Subcutaneous abdominal adipose tissue (tissue), 5 donors: ENCODE measurements around the gene GHRHR.

Experiments
- H3K27ac ChIP-seq: one replicate; pipeline ENCODE4 v1.7.0; 2013; ENCODE audit warnings: low read depth, mild to moderate bottlenecking, inconsistent platforms, low read length, moderate library complexity
- H3K27me3 ChIP-seq, 5 donors: one replicate each; pipeline ENCODE4 v1.7.0; 2013; ENCODE audit warnings: low read length in 5 of 5, inconsistent platforms in 1 of 5; ENCODE audit not compliant: control insufficient read depth in 5 of 5, insufficient read depth in 4 of 5
- H3K36me3 ChIP-seq, 5 donors: one replicate each; pipeline ENCODE4 v1.7.0; 2013; ENCODE audit warnings: low read length in 5 of 5; ENCODE audit not compliant: control insufficient read depth in 5 of 5, insufficient read depth in 5 of 5
- H3K4me1 ChIP-seq, 5 donors: one replicate each; pipeline ENCODE4 v1.7.0; 2013; ENCODE audit warnings: low read length in 5 of 5, mild to moderate bottlenecking in 3 of 5, moderate library complexity in 1 of 5; ENCODE audit not compliant: control insufficient read depth in 5 of 5, insufficient read depth in 5 of 5
- H3K4me3 ChIP-seq, 5 donors: one replicate each; pipeline ENCODE4 v1.7.0; 2013; ENCODE audit warnings: low read length in 5 of 5, low read depth in 1 of 5
- H3K9ac ChIP-seq, 5 donors: one replicate each; pipeline ENCODE4 v1.7.0; 2013; ENCODE audit warnings: low read length in 5 of 5, mild to moderate bottlenecking in 4 of 5, moderate library complexity in 3 of 5
- H3K9me3 ChIP-seq, 5 donors: one replicate each; pipeline ENCODE4 v1.7.0; 2013; ENCODE audit warnings: low read length in 5 of 5; ENCODE audit not compliant: control insufficient read depth in 5 of 5
- donor health status: healthy.
- donor health status: healthy.
- donor health status: healthy.
- donor health status: healthy.
- donor health status: healthy.

The GHRHR gene

DNA sequence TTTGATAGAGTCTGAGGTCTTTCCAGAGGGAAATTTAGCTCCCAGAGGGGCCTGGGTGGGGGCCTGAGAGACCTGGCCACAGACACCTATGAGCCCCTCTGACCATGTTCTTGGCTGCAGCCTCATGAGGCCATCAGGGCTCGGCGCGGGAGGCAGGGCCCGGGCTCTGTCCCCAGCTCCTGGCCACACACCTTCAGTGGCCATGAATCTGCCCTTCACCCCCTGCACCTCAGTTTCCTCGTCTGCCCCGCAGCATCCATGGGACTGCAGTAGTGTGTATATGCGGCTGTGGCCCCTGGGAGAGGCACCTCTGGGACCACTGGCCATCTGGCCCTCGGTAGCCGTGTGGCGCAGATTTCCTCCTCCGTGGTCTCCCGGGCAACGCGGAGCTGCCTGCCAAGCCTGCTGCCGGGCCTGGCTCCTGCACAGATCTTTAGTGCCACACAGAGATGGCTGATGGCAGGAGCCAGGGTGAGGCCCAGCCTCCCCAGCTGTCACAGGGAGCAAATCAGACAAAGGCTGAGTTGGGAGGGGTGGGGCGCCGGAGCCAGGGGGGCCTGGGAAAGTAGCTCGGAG lies 64.8 kb downstream of the GHRHR start:
- Histone ChIP-seq H3K27ac (no peak overlapping the region), H3K9me3 (no peaks in the 10 kb centered on the region), H3K4me1 (peaks cover 0 to 18% (median 4%) of the 10 kb centered on the region in 5 donors), H3K27me3 (peaks cover 0 to 12% (median 6%) of the 10 kb centered on the region in 5 donors), H3K36me3 (no peaks in the 10 kb centered on the region), H3K4me3 (no peak overlapping the region), H3K9ac (no peak overlapping the region)
